ENCODE measurements around the gene TAS1R2. TPM values are rescaled to one million over a fixed set of nuclear protein-coding genes. Genes with fewer than 3 reads are reported as not detected.

Gene TAS1R2
- total and polyA plus RNA-seq, 2 of the 4 experiments (the other 2 are of a cell fraction) = not detected

GRCh38 chr1:18878538-18879214, 19.2 kb upstream of the TAS1R2 start:
- DNase-seq (no peak), ATAC-seq (ENCODE audit: low read depth) (no peak)
- H3K4ac ChIP-seq (ENCODE audit: low read depth, low read length) = no peak overlapping the region
- H3K27me3 ChIP-seq (ENCODE audit: control insufficient read depth, insufficient read depth, low read length) = no peaks in the 10 kb centered on the region
- BruUV-seq (replicated peaks) = no TSS peak
- H3K18ac ChIP-seq (ENCODE audit: low read depth, low read length) = no peak overlapping the region
- ChIA-PET CTCF (interaction anchor here (0.7 kb wide), 1 partner anchor 115 kb away, joined by 3 read pairs; no protein-coding TSS in a partner anchor), POLR2A (ENCODE audit: unreplicated experiment) (no interaction called here)
- no peak overlapping the region for H3K4me3 ChIP-seq (ENCODE audit: insufficient read depth, low read depth, low read length)
- in situ Hi-C loops (cut with MboI; ENCODE audit: low sequenced_read_pairs) = loop anchor here (10.0 kb wide), 1 partner anchor 284 kb away; no protein-coding TSS in a partner anchor
- dilution Hi-C loops (cut with HindIII; ENCODE audit: low sequenced_read_pairs, unreplicated experiment) = no loop called here
- no peak overlapping the region for H2BK5ac ChIP-seq (ENCODE audit: low read depth, low read length, poor library complexity, severe bottlenecking)
- WGBS, 2 experiments (ENCODE audit: extremely low coverage in 2 of 2, insufficient read length in 1 of 2) = 52% methylated on average over 3 of the region's 12 CpGs; no CpG with 5 or more reads in 1 of the 2 experiments
- no peaks in the 10 kb centered on the region for H3K9me1 ChIP-seq (ENCODE audit: insufficient read depth, low read length)
- H3K4me2 ChIP-seq (ENCODE audit: low read depth, low read length) = no peak overlapping the region
- no peaks in the 10 kb centered on the region for H4K20me1 ChIP-seq (ENCODE audit: insufficient read depth, low read length)
- no peak overlapping the region for H2AFZ ChIP-seq (replicated peaks; ENCODE audit: low read length, poor library complexity)
- intact Hi-C loops (cut with micrococcal nuclease) = no loop called here
- no peak overlapping the region for H3K9ac ChIP-seq (ENCODE audit: low read depth, low read length)
- no peak overlapping the region for H3K56ac ChIP-seq (ENCODE audit: extremely low read depth, insufficient read depth, low read length)
- H2AK5ac ChIP-seq (ENCODE audit: low read depth, low read length) = no peak overlapping the region
- no peaks in the 10 kb centered on the region for H3K4me1 ChIP-seq (ENCODE audit: control insufficient read depth, insufficient read depth, low read length)
- no peak for TF ChIP-seq CHD1 (IDR thresholded peaks at IDR 0.05; ENCODE audit: low read depth, low read length)
- no peak for TF ChIP-seq NFE2L2 (IDR thresholded peaks at IDR 0.05; ENCODE audit: low read depth, low read length)
- TF ChIP-seq FOS (IDR thresholded peaks at IDR 0.05; ENCODE audit: low read depth, low read length) = no peak
- TF ChIP-seq RAD21 (IDR thresholded peaks at IDR 0.05; ENCODE audit: low read length) = no peak
- TF ChIP-seq SMC3 (IDR thresholded peaks at IDR 0.05; ENCODE audit: low read depth, low read length) = no peak
- TF ChIP-seq RFX5 (IDR thresholded peaks at IDR 0.05; ENCODE audit: low read depth, low read length) = no peak
- no peak for TF ChIP-seq CTCF (conservative IDR thresholded peaks at IDR 0.05; ENCODE audit: low read depth, low read length)
- no peak for TF ChIP-seq MAZ (IDR thresholded peaks at IDR 0.05; ENCODE audit: borderline replicate concordance, low read depth, low read length)
- TF ChIP-seq CEBPB (IDR thresholded peaks at IDR 0.05; ENCODE audit: low read depth, low read length) = no peak
- no peak for TF ChIP-seq POLR2A (IDR thresholded peaks at IDR 0.05; ENCODE audit: low read depth, low read length)
- no peak for TF ChIP-seq MAFK (IDR thresholded peaks at IDR 0.05; ENCODE audit: low read depth, low read length)
- no peak for TF ChIP-seq ELK1 (IDR thresholded peaks at IDR 0.05; ENCODE audit: borderline replicate concordance, low read depth, low read length)
- no peak overlapping the region for H2BK20ac ChIP-seq (ENCODE audit: low read depth, low read length)
- no peaks in the 10 kb centered on the region for H3K9me3 ChIP-seq (ENCODE audit: control insufficient read depth, insufficient read depth, low read length)
- peak overlapping the region; percentile 28 for H2AK9ac ChIP-seq (replicated peaks; ENCODE audit: low read depth, low read length, poor library complexity)
- no peak overlapping the region for H2BK120ac ChIP-seq (ENCODE audit: low read depth, low read length)
- H3K14ac ChIP-seq (replicated peaks; ENCODE audit: low read depth, low read length) = no peak overlapping the region
- H4K8ac ChIP-seq (ENCODE audit: low read depth in 2 of 2, low read length in 2 of 2) = no peak overlapping the region
- no peaks in the 10 kb centered on the region for H3K79me1 ChIP-seq (ENCODE audit: low read depth in 1 of 2, low read length in 2 of 2)
- H2BK15ac ChIP-seq (ENCODE audit: low read depth, low read length) = no peak overlapping the region
- H3K27ac ChIP-seq (ENCODE audit: insufficient read depth, low read length) = no peak overlapping the region
- peaks cover 2% of the 10 kb centered on the region for H3K36me3 ChIP-seq (ENCODE audit: control insufficient read depth, insufficient read depth, low read length)
- H3K23ac ChIP-seq (ENCODE audit: low read depth, low read length) = no peak overlapping the region
- H4K91ac ChIP-seq (ENCODE audit: insufficient read depth, low read depth, low read length) = no peak overlapping the region
- no peak overlapping the region for H4K5ac ChIP-seq (ENCODE audit: low read depth, low read length)
